HG03439 (cell line): ENCODE data around the gene ZDHHC22.
A peak's percentile ranks its signal among the peaks of the same experiment; 100 is the strongest.

Source experiments
- ATAC-seq: cut with Tn5 transposase; IDR thresholded peaks from one replicate; pipeline ENCODE4 v1.9.1; 2021; ENCODE audit warnings: mild to moderate bottlenecking, moderate library complexity; ENCODE audit not compliant: unreplicated experiment

ZDHHC22 gene

GRCh38 chr14:77105145-77105939 is 36.2 kb downstream of the ZDHHC22 start:
- ATAC-seq = no peak

GRCh38 chr14:77104393-77104792 is 37.2 kb downstream of the ZDHHC22 start:
- no peak for ATAC-seq

GRCh38 chr14:77103951-77104350 is 37.6 kb downstream of the ZDHHC22 start:
- ATAC-seq = no peak

- ATAC-seq = no peak
These were observed 38.1 kb downstream of the ZDHHC22 start for GRCh38 chr14:77103475-77103874.

GRCh38 chr14:77102154-77102553 is 39.4 kb downstream of the ZDHHC22 start:
- no peak for ATAC-seq

GRCh38 chr14:77100961-77101360 is 40.6 kb downstream of the ZDHHC22 start:
- ATAC-seq = no peak

GRCh38 chr14:77099425-77100167 is 42.0 kb downstream of the ZDHHC22 start:
- ATAC-seq = no peak

GRCh38 chr14:77098529-77099353 is 42.9 kb downstream of the ZDHHC22 start:
- ATAC-seq = no peak

GRCh38 chr14:77097700-77098528 is 43.7 kb downstream of the ZDHHC22 start, which contains the start of gene CIPC:
TSS of gene CIPC (plus strand) at chr14:77098258. CDS start at chr14:77105709, 7,451 bp downstream.
- peak; percentile 92 for ATAC-seq

- no peak for ATAC-seq
These were observed 44.4 kb downstream of the ZDHHC22 start for GRCh38 chr14:77097006-77097699.

GRCh38 chr14:77094672-77095284 is 46.8 kb downstream of the ZDHHC22 start:
- ATAC-seq = no peak

GRCh38 chr14:77092676-77093075 is 48.9 kb downstream of the ZDHHC22 start:
- no peak for ATAC-seq

- no peak for ATAC-seq
These were observed 50.1 kb downstream of the ZDHHC22 start for GRCh38 chr14:77091518-77091917.

- ATAC-seq = no peak
These were observed 52.9 kb downstream of the ZDHHC22 start for GRCh38 chr14:77088645-77089044.

- no peak for ATAC-seq
These were observed 53.4 kb downstream of the ZDHHC22 start for GRCh38 chr14:77088219-77088618.

GRCh38 chr14:77087631-77088030 is 54.0 kb downstream of the ZDHHC22 start:
- ATAC-seq = no peak

GRCh38 chr14:77086951-77087350 is 54.6 kb downstream of the ZDHHC22 start:
- ATAC-seq = no peak

GRCh38 chr14:77086017-77086727 is 55.4 kb downstream of the ZDHHC22 start:
- ATAC-seq = no peak

GRCh38 chr14:77085538-77085937 is 56.1 kb downstream of the ZDHHC22 start:
- ATAC-seq = no peak
